ENCODE measurements around the gene DIPK2A. TPM values are rescaled to one million over a fixed set of nuclear protein-coding genes. Genes with fewer than 3 reads are reported as not detected.

The DIPK2A gene
- total RNA-seq, 4 donors from 2014 or later = 26.6 to 63.5 (median 51.2) TPM

DNA sequence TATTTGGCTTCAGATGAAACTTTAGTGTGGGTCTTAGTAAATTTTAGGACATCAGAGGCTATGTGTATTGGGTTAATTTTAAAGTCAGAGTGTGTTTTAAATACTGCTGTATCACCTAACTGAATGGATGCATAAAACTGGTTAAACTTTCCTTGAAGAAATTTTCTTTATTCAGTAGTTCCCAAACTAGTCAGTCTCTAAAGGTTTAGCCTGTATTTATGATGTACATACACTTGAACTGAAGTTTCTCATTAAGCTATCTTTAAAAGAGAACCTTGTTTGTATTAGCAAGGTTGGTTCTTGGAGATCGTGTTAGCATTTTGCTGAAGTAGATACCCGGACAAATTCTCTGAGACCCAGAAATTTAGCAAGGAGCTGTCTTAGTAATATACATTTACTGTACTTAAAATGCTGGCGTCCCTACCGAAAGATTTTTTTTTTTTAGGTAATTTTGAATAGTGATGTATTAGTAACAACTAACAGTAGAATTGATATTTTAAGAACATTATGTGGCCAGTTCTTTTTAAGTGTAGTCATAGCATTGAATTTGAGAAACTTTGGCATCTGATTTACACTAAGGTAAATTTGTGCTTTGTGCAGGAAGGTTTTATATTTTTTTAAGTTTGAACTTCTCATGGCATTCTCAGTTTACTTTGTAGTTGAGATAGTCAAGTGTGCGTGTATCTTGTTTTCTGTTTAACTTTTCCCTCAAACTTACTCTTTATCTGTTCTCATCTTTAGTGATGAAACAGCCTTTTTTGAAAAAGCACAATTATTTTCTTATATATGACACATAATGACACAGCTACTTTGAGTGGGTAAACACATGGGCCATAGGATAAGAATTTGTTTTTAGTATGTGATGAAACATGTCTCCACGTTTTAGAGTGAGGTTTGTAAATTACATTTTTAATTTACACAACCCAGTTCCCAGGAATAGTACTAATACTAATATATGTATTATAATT, 2.9 kb downstream of the DIPK2A start:
- 28% methylated on average over 6 of the region's 6 CpGs for WGBS
- TF ChIP-seq EP300 (IDR thresholded peaks at IDR 0.05) (no peak), POLR2A (IDR thresholded peaks at IDR 0.05) (no peak), POLR2AphosphoS5 (IDR thresholded peaks at IDR 0.05) (no peak)
- TF ChIP-seq, protein P1, sequence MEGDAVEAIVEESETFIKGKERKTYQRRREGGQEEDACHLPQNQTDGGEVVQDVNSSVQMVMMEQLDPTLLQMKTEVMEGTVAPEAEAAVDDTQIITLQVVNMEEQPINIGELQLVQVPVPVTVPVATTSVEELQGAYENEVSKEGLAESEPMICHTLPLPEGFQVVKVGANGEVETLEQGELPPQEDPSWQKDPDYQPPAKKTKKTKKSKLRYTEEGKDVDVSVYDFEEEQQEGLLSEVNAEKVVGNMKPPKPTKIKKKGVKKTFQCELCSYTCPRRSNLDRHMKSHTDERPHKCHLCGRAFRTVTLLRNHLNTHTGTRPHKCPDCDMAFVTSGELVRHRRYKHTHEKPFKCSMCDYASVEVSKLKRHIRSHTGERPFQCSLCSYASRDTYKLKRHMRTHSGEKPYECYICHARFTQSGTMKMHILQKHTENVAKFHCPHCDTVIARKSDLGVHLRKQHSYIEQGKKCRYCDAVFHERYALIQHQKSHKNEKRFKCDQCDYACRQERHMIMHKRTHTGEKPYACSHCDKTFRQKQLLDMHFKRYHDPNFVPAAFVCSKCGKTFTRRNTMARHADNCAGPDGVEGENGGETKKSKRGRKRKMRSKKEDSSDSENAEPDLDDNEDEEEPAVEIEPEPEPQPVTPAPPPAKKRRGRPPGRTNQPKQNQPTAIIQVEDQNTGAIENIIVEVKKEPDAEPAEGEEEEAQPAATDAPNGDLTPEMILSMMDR (IDR thresholded peaks at IDR 0.05) = no peak
- H3K4me1 ChIP-seq = peaks cover 48% of the 10 kb centered on the region

DNA sequence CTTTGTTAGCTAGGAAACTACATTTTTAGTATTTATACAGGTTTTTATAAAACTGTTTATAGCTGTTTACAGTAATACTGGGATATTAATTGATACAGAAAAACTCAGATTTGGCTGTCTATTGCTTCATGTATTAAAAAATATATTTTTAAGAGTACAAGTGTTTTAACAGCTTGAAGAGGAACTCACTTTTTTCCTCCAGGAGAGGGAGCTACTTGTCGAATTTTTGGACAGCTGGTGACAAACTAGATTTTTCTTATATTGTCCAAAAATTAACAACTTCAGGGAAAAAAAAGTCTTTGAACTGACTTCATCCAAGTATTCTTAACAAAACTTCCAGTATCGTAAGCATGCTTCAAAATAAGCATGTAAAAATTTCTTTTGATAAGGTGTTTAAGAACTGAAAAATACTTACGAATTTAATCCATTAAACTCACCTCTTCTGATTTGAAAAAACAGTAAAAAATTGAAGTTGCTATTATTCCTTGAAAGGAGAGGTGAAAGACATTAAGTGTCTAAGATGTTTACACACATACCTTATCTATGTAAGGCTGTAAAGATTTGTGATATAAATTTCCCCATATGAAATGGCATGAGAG, 4.0 kb downstream of the DIPK2A start:
- no peak for DNase-seq (ENCODE audit: low spot score in 2 of 2)
- Histone ChIP-seq H3K36me3 (no peaks in the 10 kb centered on the region), H3K4me3 (peak overlapping the region; percentile 84), H3K9me3 (no peaks in the 10 kb centered on the region), H3K27ac (peak overlapping the region; percentile 11), H3K4me1 (peaks cover 52% of the 10 kb centered on the region), H3K27me3 (no peaks in the 10 kb centered on the region)
- WGBS = 35% methylated on average over 3 of the region's 3 CpGs
- no peak for TF ChIP-seq POLR2AphosphoS5 (IDR thresholded peaks at IDR 0.05)
- TF ChIP-seq, protein P1 (IDR thresholded peaks at IDR 0.05) = peak; percentile 17 to 39

More for the DNA sequence above, 2.9 kb downstream of the DIPK2A start:
- no peaks in the 10 kb centered on the region for H3K27me3 ChIP-seq
- peak overlapping the region; percentile 84 for H3K4me3 ChIP-seq
- peak overlapping the region; percentile 95 for H3K27ac ChIP-seq
- no peak for DNase-seq (ENCODE audit: low spot score in 2 of 2)
- no peaks in the 10 kb centered on the region for H3K9me3 ChIP-seq
- no peaks in the 10 kb centered on the region for H3K36me3 ChIP-seq

DNA sequence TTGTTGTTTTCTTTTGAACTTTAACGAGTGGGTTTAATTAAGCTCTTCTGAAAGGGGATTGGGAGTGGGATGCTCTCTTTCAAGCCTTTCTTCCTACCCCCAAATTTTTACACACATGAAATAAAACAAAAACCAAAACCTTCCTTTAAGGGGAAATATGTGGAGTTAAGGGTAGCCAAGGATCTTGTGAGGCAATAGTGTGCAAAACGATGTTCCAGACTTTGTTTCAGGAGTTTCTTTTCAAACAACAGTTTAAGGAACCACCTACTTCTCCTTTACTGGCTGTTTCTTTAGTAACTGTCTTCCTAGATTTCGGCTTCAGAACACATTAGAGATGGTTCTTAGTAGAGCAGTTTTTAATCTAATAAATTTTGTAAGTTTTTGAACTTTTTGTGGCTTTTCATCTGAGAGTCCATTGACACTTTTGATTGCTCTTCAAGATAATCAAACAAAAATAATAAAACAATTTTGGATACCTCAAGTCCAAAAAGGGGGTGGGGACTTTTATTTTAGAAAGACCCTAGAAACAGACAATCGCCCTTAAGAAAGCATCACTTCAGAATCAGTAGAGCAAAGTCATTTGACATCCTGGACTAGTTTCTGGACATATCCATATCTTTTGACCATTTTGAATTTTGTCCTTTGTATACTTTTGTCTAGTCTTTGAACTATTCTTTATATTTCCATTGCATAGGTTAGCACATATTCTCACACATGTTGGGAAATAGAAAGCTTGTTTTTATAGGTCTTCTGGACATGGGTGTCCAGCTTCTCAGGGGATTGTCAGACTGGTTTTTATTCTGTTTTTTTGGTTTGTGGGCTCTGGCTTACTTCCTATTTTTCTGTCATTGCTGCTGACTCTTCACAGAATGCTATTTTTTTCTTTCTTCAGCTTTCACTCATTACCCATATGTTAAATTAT, 6.0 kb downstream of the DIPK2A start:
- peak overlapping the region; percentile 46 for H3K27ac ChIP-seq
- H3K36me3 ChIP-seq = no peaks in the 10 kb centered on the region
- H3K4me1 ChIP-seq = peaks cover 55% of the 10 kb centered on the region
- WGBS = 34% methylated on average over 4 of the region's 4 CpGs
- no peaks in the 10 kb centered on the region for H3K27me3 ChIP-seq
- H3K4me3 ChIP-seq = peak overlapping the region; percentile 21
- no peak for DNase-seq (ENCODE audit: low spot score in 2 of 2)
- TF ChIP-seq, protein P1 (IDR thresholded peaks at IDR 0.05) = no peak
- TF ChIP-seq POLR2AphosphoS5 (IDR thresholded peaks at IDR 0.05) (no peak), POLR2A (IDR thresholded peaks at IDR 0.05) (no peak), EP300 (IDR thresholded peaks at IDR 0.05) (no peak)
- H3K9me3 ChIP-seq = no peaks in the 10 kb centered on the region

DNA sequence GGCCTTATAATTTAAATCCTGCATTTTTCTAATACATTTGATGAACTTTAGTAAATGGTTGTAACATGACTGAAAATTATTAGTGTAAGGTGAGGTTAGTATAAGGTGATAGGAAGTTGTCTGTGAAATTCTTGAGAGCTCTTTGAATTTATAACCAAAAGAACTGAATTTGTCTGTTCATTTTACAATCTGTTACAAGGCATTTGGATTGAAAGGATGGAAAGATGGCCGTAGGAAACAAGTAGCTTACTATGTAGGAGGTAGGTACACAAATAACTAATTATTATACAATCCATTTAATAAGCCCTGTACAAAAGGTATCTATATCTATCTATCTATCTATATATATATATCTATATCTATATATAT, 6.6 kb downstream of the DIPK2A start:
- TF ChIP-seq POLR2A (IDR thresholded peaks at IDR 0.05) (no peak), POLR2AphosphoS5 (IDR thresholded peaks at IDR 0.05) (no peak), EP300 (IDR thresholded peaks at IDR 0.05) (no peak)
- TF ChIP-seq, protein P1 (IDR thresholded peaks at IDR 0.05) = no peak
- 68% methylated on average over 1 of the region's 1 CpG for WGBS
- Histone ChIP-seq H3K9me3 (no peaks in the 10 kb centered on the region), H3K36me3 (no peaks in the 10 kb centered on the region), H3K4me1 (peaks cover 55% of the 10 kb centered on the region), H3K27me3 (no peaks in the 10 kb centered on the region), H3K4me3 (no peak overlapping the region), H3K27ac (no peak overlapping the region)
- no peak for DNase-seq (ENCODE audit: low spot score in 2 of 2)

Data from suprapubic skin (tissue), 4 donors.